ENCODE measurements around the gene GHITM.

DNA sequence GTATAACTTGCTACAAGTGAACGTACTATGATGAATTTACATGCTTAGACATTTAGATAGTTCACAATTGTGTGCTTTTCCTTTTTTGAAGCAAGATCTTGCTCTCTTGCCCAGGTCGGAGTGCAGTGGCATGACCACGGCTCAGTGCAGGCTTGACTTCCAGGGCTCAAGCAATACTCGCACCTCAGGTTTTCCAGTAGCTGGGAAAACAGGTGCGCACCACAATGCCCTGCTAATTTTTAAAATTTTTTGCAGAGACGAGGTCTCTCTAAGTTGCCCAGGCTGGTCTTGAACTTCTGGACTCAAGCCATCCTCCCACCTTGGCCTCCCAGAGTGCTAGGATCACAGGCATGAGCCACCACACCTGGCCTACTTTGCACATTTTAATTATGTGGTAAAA, 36.1 kb downstream of the GHITM start:
- TF ChIP-seq, protein P1, sequence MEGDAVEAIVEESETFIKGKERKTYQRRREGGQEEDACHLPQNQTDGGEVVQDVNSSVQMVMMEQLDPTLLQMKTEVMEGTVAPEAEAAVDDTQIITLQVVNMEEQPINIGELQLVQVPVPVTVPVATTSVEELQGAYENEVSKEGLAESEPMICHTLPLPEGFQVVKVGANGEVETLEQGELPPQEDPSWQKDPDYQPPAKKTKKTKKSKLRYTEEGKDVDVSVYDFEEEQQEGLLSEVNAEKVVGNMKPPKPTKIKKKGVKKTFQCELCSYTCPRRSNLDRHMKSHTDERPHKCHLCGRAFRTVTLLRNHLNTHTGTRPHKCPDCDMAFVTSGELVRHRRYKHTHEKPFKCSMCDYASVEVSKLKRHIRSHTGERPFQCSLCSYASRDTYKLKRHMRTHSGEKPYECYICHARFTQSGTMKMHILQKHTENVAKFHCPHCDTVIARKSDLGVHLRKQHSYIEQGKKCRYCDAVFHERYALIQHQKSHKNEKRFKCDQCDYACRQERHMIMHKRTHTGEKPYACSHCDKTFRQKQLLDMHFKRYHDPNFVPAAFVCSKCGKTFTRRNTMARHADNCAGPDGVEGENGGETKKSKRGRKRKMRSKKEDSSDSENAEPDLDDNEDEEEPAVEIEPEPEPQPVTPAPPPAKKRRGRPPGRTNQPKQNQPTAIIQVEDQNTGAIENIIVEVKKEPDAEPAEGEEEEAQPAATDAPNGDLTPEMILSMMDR (IDR thresholded peaks at IDR 0.05) = no peak
- TF ChIP-seq POLR2A (IDR thresholded peaks at IDR 0.05) = no peak
